Measurements from ENCODE around the gene PRKAR2A.

- TF ChIP-seq JUND (IDR thresholded peaks at IDR 0.05; ENCODE audit: borderline replicate concordance, low read depth, low read length) (no peak), JUND (tag; IDR thresholded peaks at IDR 0.05; ENCODE audit: borderline replicate concordance, low read depth, low read length) (no peak), TAF1 (IDR thresholded peaks at IDR 0.05; ENCODE audit: control insufficient read depth, extremely low read depth, insufficient read depth, low read length, severe bottlenecking) (no peak), JUN (IDR thresholded peaks at IDR 0.05; ENCODE audit: borderline replicate concordance, low read depth, low read length) (no peak), JUN (CRISPR knock-in tag; IDR thresholded peaks at IDR 0.05; ENCODE audit: borderline replicate concordance) (no peak), CBX8 (IDR thresholded peaks at IDR 0.05; ENCODE audit: borderline replicate concordance, extremely low read depth, low read depth, low read length, poor library complexity, severe bottlenecking) (no peak), ZNF778 (CRISPR knock-in tag; IDR thresholded peaks at IDR 0.05) (no peak), ZNF707 (CRISPR knock-in tag; conservative IDR thresholded peaks at IDR 0.05) (no peak), POLR2AphosphoS5 (IDR thresholded peaks at IDR 0.05; ENCODE audit: control insufficient read depth, insufficient read depth, low read depth, low read length) (no peak), FOXM1 (IDR thresholded peaks at IDR 0.05; ENCODE audit: low read depth) (no peak), FOXM1 (CRISPR knock-in tag; IDR thresholded peaks at IDR 0.05; ENCODE audit: low read depth) (no peak), MAZ (CRISPR knock-in tag; conservative IDR thresholded peaks at IDR 0.05 in 1 of 2, IDR thresholded peaks at IDR 0.05 in 1 of 2) (no peak), EZH2 (IDR thresholded peaks at IDR 0.05; ENCODE audit: borderline replicate concordance, low read depth, low read length) (no peak), GTF2F1 (IDR thresholded peaks at IDR 0.05; ENCODE audit: low read depth, low read length) (no peak)
- TF ChIP-seq, protein P1, sequence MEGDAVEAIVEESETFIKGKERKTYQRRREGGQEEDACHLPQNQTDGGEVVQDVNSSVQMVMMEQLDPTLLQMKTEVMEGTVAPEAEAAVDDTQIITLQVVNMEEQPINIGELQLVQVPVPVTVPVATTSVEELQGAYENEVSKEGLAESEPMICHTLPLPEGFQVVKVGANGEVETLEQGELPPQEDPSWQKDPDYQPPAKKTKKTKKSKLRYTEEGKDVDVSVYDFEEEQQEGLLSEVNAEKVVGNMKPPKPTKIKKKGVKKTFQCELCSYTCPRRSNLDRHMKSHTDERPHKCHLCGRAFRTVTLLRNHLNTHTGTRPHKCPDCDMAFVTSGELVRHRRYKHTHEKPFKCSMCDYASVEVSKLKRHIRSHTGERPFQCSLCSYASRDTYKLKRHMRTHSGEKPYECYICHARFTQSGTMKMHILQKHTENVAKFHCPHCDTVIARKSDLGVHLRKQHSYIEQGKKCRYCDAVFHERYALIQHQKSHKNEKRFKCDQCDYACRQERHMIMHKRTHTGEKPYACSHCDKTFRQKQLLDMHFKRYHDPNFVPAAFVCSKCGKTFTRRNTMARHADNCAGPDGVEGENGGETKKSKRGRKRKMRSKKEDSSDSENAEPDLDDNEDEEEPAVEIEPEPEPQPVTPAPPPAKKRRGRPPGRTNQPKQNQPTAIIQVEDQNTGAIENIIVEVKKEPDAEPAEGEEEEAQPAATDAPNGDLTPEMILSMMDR (IDR thresholded peaks at IDR 0.05 in 2 of 3, conservative IDR thresholded peaks at IDR 0.05 in 1 of 3; ENCODE audit: insufficient read depth in 2 of 3, low read depth in 1 of 3, low read length in 3 of 3), result no peak
- TF ChIP-seq, protein P2, sequence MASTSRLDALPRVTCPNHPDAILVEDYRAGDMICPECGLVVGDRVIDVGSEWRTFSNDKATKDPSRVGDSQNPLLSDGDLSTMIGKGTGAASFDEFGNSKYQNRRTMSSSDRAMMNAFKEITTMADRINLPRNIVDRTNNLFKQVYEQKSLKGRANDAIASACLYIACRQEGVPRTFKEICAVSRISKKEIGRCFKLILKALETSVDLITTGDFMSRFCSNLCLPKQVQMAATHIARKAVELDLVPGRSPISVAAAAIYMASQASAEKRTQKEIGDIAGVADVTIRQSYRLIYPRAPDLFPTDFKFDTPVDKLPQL (IDR thresholded peaks at IDR 0.05; ENCODE audit: extremely low read depth, insufficient read length), result no peak
- TF ChIP-seq, protein P3, sequence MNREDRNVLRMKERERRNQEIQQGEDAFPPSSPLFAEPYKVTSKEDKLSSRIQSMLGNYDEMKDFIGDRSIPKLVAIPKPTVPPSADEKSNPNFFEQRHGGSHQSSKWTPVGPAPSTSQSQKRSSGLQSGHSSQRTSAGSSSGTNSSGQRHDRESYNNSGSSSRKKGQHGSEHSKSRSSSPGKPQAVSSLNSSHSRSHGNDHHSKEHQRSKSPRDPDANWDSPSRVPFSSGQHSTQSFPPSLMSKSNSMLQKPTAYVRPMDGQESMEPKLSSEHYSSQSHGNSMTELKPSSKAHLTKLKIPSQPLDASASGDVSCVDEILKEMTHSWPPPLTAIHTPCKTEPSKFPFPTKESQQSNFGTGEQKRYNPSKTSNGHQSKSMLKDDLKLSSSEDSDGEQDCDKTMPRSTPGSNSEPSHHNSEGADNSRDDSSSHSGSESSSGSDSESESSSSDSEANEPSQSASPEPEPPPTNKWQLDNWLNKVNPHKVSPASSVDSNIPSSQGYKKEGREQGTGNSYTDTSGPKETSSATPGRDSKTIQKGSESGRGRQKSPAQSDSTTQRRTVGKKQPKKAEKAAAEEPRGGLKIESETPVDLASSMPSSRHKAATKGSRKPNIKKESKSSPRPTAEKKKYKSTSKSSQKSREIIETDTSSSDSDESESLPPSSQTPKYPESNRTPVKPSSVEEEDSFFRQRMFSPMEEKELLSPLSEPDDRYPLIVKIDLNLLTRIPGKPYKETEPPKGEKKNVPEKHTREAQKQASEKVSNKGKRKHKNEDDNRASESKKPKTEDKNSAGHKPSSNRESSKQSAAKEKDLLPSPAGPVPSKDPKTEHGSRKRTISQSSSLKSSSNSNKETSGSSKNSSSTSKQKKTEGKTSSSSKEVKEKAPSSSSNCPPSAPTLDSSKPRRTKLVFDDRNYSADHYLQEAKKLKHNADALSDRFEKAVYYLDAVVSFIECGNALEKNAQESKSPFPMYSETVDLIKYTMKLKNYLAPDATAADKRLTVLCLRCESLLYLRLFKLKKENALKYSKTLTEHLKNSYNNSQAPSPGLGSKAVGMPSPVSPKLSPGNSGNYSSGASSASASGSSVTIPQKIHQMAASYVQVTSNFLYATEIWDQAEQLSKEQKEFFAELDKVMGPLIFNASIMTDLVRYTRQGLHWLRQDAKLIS (CRISPR knock-in tag; IDR thresholded peaks at IDR 0.05), result no peak
These were observed 15.4 kb upstream of the PRKAR2A start for GRCh38 chr3:48863122-48863521.

All from K562 (cell line).